H1 (cell line): Measurements from ENCODE around the gene FRZB. TPM values are rescaled to one million over a fixed set of nuclear protein-coding genes. Genes with fewer than 3 reads are reported as not detected.

Source experiments
- CHD1 ChIP-seq: IDR thresholded peaks from 2 replicates; pipeline ENCODE4 v1.6.1; 2012; ENCODE audit warnings: low read depth, low read length, improper control_type of control experiment
- CHD7 ChIP-seq: fragments of 300-600 bp; sonication (generic); IDR thresholded peaks from 2 replicates; pipeline ENCODE4 v1.7.1; 2012; ENCODE audit warnings: low read length, moderate library complexity, mild to moderate bottlenecking, inconsistent platforms; ENCODE audit not compliant: insufficient replicate concordance
- polyA plus RNA-seq, 7 experiments: library from polyadenylated mRNA; depleted of rRNA in 3 of 7; stranded (reverse) in 5 of 7; unstranded in 2 of 7; fragments of >200 nt in 5 of 7; fragments of 200-250 nt in 2 of 7; gene quantifications; 1 replicate in 5 of 7; 2 replicates in 1 of 7; 4 replicates in 1 of 7; pipeline versions ENCODE4 v1.2.1 to v1.2.3, GENCODE V29; 2011 to 2013; ENCODE audit warnings: missing spikeins in 2 of 7, mixed read lengths in 2 of 7
- total RNA-seq: library from RNA; stranded (reverse); fragmentation: NEBNext Ultra II Directional; extraction: Animal tissue kit (Norgen Biotek cat#: 25700); gene quantifications from 2 replicates; pipeline ENCODE4 v1.2.1, GENCODE V29; 2021

The FRZB gene
- total and polyA plus RNA-seq, 2 of the 8 experiments (the other 6 are each of a cell fraction or from before 2014, with no cell fraction given), result 4.4 to 4.6 TPM

DNA sequence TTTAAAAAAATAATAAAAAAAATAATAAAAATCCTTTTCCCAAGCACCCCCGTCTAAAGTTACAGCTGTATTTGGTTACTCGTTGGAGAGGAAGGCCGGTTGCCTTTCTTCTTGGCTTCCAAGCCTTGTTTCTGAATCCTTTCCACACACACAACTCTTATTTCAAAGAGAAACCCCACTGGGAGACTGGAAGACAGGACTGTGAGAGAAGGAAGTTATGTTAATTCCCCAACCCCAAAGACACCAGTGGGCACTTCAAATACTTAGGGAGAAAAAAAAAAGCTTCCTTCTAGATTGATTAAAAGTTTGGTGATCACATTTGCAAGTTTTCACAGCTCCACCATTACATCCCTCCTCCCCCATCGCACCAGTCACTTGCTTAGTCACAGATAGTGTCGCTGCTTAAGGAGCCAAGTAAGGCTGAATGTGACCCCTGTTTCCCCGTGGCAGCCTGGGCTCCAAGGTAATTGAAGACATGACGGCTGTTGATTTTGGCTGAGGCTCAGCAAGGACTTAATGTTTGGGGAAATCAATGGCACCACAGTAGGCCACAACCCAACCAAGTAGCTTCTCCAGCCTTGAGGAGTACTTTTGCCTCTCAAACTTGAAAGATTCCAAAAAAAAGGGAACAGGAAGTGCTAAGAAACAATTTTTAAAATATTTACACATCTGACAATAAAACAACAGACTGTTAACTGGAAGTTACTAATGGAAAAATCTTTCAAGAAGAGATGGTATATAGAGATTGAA is 40.8 kb upstream of the FRZB start (continued):
- TF ChIP-seq CHD7 (no peak), CHD1 (no peak)
